ENCODE data around the gene GGA1. TPM values are rescaled to one million over a fixed set of nuclear protein-coding genes. Genes with fewer than 3 reads are reported as not detected.

GGA1 gene
- total RNA-seq, 1 experiment from 2014 or later: 99.2 TPM

DNA sequence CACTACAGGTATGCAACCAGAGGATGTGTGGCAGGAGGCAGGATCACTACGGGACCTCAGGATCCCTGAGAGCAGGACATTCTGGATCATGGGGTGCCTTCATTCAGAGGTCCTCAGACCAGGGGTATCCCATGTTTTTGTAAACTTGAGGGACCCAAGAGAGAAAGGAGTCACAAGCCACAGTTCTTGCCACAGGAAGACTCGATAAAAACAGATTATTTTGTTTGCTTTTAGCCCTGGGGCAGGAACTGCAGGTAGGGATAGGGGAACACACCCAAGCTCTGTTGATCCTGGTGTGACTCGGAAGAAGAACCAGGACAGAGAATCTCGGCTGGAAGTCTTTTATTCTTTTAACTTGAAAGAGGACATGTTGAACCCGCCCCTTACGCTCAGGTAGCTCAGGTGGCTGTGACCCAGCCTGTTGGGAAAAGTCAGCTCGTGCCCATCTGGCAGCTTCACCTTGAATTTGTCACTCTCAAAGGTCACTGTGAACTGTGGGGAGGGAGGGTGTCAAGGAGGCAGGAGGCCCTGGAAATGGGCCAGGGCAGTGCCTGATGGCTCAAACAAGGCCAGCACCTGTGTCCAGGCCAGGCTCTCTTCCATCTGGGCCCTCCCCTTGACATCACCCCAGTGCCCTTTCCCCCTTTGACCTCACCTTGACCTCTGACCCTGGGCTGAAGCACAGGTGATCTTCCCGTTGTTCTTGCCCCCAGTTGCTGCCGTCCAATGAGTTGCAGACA, 38.5 kb upstream of the GGA1 start:
- Histone ChIP-seq H3K79me2 (ENCODE audit: low read depth) (peaks cover 24% of the 10 kb centered on the region), H3K4me2 (peak overlapping the region; percentile 50), H3K4me1 (replicated peaks; ENCODE audit: insufficient read depth) (peaks cover 69% of the 10 kb centered on the region), H3K27ac (peak overlapping the region; percentile 73), H4K20me1 (ENCODE audit: insufficient read depth) (peaks cover 33% of the 10 kb centered on the region), H3K36me3 (ENCODE audit: low read depth) (0 out of 2 replicates have a peak, but pooled peaks cover 7% of the 10 kb centered on the region), H2AFZ (no peak overlapping the region), H3F3A (ENCODE audit: insufficient read depth, low read depth) (peaks cover 64% of the 10 kb centered on the region), H3K4me3 (peak overlapping the region; percentile 1; the same call in 1 of the 2 replicates), H3K9me2 (ENCODE audit: insufficient read depth) (no peaks in the 10 kb centered on the region), H3K9me3 (ENCODE audit: insufficient read depth, low read depth) (no peaks in the 10 kb centered on the region), H3K27me3 (ENCODE audit: insufficient read depth, low read depth) (no peaks in the 10 kb centered on the region)
- DNase-seq: peak; percentile 49 to 70
- TF ChIP-seq, protein P1, sequence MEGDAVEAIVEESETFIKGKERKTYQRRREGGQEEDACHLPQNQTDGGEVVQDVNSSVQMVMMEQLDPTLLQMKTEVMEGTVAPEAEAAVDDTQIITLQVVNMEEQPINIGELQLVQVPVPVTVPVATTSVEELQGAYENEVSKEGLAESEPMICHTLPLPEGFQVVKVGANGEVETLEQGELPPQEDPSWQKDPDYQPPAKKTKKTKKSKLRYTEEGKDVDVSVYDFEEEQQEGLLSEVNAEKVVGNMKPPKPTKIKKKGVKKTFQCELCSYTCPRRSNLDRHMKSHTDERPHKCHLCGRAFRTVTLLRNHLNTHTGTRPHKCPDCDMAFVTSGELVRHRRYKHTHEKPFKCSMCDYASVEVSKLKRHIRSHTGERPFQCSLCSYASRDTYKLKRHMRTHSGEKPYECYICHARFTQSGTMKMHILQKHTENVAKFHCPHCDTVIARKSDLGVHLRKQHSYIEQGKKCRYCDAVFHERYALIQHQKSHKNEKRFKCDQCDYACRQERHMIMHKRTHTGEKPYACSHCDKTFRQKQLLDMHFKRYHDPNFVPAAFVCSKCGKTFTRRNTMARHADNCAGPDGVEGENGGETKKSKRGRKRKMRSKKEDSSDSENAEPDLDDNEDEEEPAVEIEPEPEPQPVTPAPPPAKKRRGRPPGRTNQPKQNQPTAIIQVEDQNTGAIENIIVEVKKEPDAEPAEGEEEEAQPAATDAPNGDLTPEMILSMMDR (conservative IDR thresholded peaks at IDR 0.05): no peak
- no peak for TF ChIP-seq EZH2 (IDR thresholded peaks at IDR 0.05; ENCODE audit: low read depth)
- ChIA-PET POLR2A (ENCODE audit: unreplicated experiment) (interaction anchor here (0.6 to 0.7 kb wide), 2 partner anchors 23 to 98 kb away, joined by 4 to 5 read pairs; no protein-coding TSS in a partner anchor), CTCF (interaction anchor here (0.6 to 4.9 kb wide), 5 partner anchors 8 to 237 kb away, joined by 3 to 31 read pairs (median 5); no protein-coding TSS in a partner anchor)
- intact Hi-C loops (cut with micrococcal nuclease; ENCODE audit: unreplicated experiment): loop anchor here (5.0 kb wide), 2 partner anchors 113 to 253 kb away; no protein-coding TSS in a partner anchor
- no TSS peak for BruUV-seq (replicated peaks)

DNA sequence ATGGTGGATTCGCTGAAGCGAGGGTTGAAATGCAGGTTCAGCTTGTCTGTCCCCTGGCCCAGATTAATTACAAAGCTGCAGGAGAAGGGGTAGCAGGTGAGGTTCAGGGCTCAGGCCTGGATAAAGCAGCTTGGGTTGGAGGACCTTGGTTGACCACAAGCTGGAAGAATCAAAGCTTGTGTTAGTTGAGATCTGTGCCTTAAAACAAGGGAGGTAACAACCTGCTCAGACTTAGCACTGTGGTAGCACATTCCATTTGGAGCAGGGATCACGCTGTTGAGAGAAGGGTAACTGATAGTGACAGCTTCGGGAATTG, 38.0 kb upstream of the GGA1 start:
- Histone ChIP-seq H4K20me1 (ENCODE audit: insufficient read depth) (peaks cover 28% of the 10 kb centered on the region), H3K36me3 (ENCODE audit: low read depth) (0 out of 2 replicates have a peak, but pooled peaks cover 7% of the 10 kb centered on the region), H3F3A (ENCODE audit: insufficient read depth, low read depth) (peaks cover 60% of the 10 kb centered on the region), H3K9me3 (ENCODE audit: insufficient read depth, low read depth) (no peaks in the 10 kb centered on the region), H3K27me3 (ENCODE audit: insufficient read depth, low read depth) (no peaks in the 10 kb centered on the region), H2AFZ (no peak overlapping the region), H3K9me2 (ENCODE audit: insufficient read depth) (no peaks in the 10 kb centered on the region), H3K79me2 (ENCODE audit: low read depth) (peaks cover 19% of the 10 kb centered on the region), H3K4me3 (no peak overlapping the region), H3K27ac (peak overlapping the region; percentile 73), H3K4me1 (replicated peaks; ENCODE audit: insufficient read depth) (peaks cover 64% of the 10 kb centered on the region), H3K4me2 (peak overlapping the region; percentile 50)
- intact Hi-C loops (cut with micrococcal nuclease; ENCODE audit: unreplicated experiment): no loop called here
- CTCF ChIA-PET: interaction anchor here (0.6 to 4.9 kb wide), 4 partner anchors 9 to 1710 kb away, joined by 3 to 31 read pairs (median 4); no protein-coding TSS in a partner anchor
- DNase-seq: no peak
- no peak for TF ChIP-seq EZH2 (IDR thresholded peaks at IDR 0.05; ENCODE audit: low read depth)
- TF ChIP-seq, protein P1 (conservative IDR thresholded peaks at IDR 0.05): no peak
- BruUV-seq (replicated peaks): TSS peak; percentile 0
- POLR2A ChIA-PET (ENCODE audit: unreplicated experiment): interaction anchor here (0.6 kb wide), 1 partner anchor 98 kb away, joined by 5 read pairs; no protein-coding TSS in a partner anchor

DNA sequence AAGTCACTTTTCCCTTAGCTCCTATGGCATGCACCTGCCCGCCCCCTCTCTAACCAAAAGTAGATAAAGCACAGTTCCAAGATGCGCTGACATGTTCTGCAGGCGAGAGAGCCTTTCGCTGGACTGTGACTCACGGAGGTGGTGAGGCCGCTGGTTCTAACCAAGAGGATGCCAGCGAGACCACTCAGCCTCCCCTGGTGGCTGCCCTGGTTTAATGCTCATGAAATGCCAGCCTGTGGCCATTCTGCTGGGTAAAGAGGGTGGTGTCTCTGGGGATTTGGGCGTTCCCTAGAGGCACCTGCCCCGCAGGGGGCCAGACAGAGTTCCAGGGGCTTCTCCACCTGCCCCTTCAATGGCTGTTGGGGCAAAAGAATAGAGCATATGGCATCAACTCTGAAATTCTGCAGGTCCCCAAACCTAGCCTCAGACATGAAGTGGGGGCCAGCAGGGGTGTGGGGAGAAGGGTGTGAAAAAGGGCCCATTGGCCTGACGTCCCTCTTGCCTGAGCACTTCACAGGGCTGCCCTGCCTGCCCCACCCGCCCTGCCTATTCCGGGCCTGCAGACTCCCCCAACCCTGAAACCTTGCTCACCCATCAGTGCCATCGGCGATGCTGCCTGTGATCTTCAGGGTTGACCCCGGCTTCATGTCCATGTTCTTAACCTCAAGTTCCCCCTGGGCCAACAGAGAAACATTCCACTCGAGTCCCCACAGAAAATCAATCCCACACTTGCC, 37.2 kb upstream of the GGA1 start:
- Histone ChIP-seq H3K9me3 (ENCODE audit: insufficient read depth, low read depth) (no peaks in the 10 kb centered on the region), H4K20me1 (ENCODE audit: insufficient read depth) (peaks cover 21% of the 10 kb centered on the region), H3F3A (ENCODE audit: insufficient read depth, low read depth) (peaks cover 52% of the 10 kb centered on the region), H3K79me2 (ENCODE audit: low read depth) (peaks cover 10% of the 10 kb centered on the region), H2AFZ (no peak overlapping the region), H3K4me2 (no peak overlapping the region), H3K27me3 (ENCODE audit: insufficient read depth, low read depth) (no peaks in the 10 kb centered on the region), H3K27ac (no peak overlapping the region), H3K36me3 (ENCODE audit: low read depth) (0 out of 2 replicates have a peak, but pooled peaks cover 7% of the 10 kb centered on the region), H3K9me2 (ENCODE audit: insufficient read depth) (no peaks in the 10 kb centered on the region), H3K4me1 (replicated peaks; ENCODE audit: insufficient read depth) (peaks cover 56% of the 10 kb centered on the region), H3K4me3 (no peak overlapping the region)
- peak; percentile 33 to 68 for DNase-seq
- BruUV-seq (replicated peaks): no TSS peak
- TF ChIP-seq, protein P1 (conservative IDR thresholded peaks at IDR 0.05): peak; percentile 39; the same call in 1 of the 2 replicates
- no peak for TF ChIP-seq EZH2 (IDR thresholded peaks at IDR 0.05; ENCODE audit: low read depth)
- POLR2A ChIA-PET (ENCODE audit: unreplicated experiment): no interaction called here
- CTCF ChIA-PET: interaction anchor here (0.6 to 4.9 kb wide), 2 partner anchors 20 to 1709 kb away, joined by 3 to 31 read pairs; no protein-coding TSS in a partner anchor
- intact Hi-C loops (cut with micrococcal nuclease; ENCODE audit: unreplicated experiment): no loop called here

Data from PC-9 (cell line).